Anterior cingulate cortex (tissue), 58 donors: ENCODE data around the gene KLF13.

Experiments used
- DNase-seq, 58 donors: peaks; one replicate each; lab custom pipeline; 2025; lab: John Stamatoyannopoulos, UW

The KLF13 gene

DNA sequence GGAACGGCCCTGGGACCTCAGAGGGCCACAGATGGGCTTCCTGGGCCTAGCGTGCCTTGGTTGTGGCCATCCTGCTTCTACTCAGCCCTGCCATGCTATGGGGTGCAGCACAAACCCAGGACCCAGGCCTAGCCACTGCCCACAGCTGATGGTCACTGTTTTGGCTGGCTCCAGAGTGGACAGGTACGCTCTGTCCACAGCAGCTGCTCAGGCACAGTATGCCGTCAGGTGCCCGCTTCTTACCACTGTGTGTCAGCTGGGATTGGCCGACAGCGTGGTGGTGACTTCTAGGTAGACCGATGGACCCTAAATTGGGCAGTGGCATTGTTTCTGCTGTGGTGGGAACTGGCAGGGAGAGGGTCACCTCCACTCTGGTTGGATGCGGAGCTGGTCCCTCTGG lies 47.3 kb downstream of the KLF13 start:
- DNase-seq: no peak

DNA sequence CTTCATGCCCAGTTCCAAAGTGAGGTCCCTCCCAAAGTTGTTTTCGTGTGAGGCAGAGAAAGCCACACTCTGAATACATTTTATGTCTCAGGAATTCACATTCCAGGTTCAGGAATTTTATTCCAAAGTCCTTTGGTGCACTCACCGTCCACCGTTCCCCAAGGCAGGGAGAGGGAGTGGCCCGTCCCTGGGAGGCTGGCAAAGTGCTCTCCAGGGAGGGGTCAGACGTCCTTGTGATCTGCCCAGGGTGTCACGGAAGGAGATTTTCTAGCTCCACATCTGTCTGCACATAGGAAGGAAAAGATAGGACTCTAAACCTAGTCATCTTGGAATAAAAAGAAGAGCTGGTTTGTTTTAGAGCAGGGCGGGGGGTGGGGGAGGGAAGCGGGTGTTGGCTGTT lies 47.9 kb downstream of the KLF13 start:
- DNase-seq: no peak

DNA sequence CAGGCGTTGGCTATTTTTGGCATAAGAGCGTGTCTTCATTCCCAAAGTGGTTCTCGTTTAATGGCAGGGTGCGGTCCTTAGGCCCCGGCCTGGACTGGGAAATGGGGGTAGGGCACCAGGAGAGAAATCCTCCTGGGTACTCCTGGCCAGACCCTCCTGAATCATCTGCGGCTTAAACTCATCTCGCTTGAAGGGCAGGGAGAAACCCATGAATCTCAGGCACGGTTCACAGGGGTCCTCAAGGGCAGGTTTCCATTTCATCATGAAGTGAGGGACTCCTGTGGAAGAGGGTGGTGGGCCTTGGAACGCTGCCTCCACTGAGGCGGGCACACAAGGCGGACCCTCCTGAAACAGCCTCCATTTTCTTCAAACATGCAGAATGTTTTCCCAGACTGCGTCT lies 48.4 kb downstream of the KLF13 start:
- no peak for DNase-seq

DNA sequence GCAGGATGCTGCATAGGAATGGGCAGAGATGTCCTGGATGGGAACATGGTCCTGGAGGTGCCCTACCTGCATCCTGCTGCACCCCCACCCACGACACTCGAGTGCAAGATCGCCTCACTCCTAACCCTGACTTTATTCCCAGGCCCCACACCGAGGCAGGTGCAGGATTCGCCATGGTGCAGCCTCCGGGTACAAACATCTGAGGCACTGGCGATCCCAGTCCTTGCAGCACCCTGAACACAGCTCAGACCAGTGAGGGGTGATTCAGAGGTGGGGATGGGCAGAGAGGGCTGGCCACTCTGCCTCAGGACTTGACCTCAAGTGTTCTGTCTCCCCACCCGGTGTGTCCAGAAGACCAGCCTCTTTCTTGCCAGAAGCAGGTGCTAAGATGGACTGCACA lies 49.1 kb downstream of the KLF13 start:
- DNase-seq: no peak

DNA sequence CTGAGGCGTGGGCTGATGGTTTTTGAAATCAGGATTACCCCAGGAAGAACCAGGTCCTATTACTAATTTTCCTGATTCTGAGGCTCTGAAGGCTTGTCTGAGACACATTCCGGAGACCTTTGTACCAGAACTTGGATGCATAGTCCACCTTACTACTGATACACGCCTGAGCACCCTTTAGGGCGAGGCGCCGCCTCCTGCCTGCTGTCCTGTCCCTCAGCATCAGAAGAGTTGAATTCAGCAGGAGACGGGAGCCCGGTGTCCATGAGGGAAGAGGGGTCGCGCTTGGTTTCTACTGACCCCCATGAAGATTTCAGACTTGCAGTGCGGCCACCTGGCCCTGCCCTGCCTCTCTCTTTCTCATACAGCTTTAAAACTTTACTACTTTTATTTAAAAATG lies 49.9 kb downstream of the KLF13 start:
- no peak for DNase-seq

DNA sequence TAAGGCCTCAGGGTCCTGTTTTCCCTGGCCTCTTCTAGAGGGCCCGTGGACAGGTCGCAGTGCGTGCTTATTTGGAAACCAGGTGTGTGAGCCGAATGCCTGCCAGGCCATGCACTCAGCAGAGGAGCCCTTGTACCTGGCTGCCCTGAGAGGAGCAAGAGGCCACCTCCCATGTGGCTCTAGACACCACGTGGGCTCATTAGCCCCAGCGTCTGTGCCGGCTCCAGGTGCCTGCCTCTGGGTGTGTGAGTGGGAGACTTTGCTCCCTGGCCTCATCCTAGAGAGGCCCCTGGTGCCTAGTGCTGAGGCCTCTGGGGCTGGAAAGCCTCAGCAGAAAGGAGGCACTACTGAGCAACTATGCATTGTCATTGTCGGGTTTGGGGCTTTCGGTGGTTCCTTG lies 50.4 kb downstream of the KLF13 start:
- no peak for DNase-seq

DNA sequence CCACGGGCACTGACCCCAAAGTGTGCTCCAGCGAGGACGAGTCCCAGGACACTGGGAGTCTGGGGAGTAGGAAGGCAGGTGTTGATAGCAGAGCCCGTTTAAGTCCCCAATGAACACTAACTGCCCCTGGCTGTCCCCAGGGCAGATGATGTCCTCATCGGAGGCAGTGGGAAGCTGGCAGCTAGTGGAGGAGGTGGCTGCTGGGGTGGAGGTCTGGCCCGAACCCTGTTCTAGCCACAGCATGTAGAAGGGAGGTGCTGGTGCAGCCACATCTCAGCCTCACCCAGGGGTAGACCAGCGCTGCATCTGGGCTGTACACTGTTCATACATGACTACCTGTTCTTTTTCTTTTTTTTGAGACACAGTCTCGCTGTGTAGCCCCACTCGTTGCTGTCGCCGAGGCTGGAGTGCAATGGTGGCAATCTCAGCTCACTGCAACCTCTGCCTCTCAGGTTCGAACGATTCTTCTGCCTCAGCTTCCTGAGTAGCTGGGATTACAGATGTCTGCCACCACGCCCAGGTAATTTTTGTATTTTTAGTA lies 51.8 kb downstream of the KLF13 start:
- no peak for DNase-seq

DNA sequence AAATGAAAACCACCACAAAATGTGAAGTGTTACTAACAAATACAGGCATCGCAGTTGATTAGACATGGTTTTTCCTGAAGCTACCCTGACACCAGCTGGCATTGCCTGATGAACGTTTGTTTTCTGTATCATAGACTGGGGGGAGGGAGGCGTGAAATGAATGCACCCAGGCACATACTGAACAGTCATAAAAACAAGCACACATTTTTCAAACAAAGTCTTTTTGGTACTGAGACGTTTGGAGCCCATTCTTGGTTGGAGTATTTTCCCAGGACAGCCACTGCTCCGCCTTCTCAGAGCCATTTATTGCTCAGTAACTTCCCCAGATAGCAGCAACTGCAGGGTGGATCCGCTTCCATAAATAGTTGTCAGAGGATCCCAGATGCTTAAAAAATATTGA lies 52.4 kb downstream of the KLF13 start:
- peak in 13 of 58 donors; percentile 5 to 63 (median 24) for DNase-seq

DNA sequence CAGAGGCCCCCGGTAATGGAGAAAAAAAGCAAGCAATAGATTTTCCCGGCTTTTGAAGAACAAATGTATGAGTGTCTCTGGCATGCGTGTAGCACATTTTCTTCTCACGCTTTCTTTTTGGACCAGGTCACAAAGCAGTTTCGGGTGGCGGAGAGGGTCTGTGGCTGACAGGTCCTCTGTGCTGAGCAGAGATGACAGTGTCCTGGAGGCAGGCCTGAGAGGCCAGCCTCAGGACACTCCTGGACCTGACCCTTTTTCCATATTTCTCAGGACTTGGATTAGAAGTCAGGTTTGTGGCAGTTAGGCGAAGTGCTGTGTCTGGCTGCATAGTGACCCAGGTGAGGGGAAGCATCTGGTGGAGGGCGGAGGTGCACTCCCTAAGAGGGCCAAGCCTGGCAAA lies 52.9 kb downstream of the KLF13 start:
- DNase-seq: no peak

DNA sequence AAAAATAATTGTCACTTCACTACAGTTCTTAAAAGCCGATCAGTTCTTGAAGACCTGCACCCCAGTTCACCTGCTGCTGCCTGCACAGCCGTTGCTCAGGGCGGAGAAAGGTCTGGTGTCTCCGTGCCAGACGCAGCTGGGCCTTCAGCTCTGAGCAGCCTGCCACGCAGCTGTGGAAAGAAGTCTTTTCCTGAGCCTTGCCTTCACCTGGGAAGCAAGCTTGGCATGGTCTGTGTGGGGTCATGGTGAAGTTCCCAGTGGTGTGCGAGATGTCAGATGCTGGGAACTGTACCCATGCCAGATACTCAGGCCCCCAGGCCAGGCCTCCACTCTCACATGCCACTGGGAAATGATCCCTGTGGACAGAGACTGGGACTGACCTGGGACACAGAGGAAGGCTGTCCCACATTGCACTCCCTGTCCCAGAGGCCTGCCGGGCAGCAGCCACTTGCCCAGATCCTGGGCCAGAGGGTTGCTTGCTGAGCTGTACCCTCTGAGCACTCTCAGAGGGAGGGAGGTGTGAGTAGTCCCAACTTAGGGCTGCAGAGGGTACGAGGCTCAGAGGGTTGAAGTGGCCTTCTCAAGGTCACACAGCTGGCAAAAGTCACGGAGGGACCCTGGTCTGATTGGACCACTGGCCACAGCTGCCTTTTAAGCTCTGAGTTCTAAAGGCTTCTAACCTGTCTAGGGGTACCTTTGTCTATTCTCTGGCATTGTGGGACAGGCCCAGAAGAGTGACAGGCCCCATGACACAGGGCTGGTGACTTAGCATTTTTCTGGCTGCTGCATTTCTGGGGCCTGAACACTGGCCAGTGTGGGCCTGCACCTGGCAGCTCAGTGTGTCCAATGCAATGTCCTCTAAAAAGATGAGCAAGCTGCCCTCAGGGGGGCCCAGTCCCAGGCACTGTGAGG lies 55.4 kb downstream of the KLF13 start:
- no peak for DNase-seq

DNA sequence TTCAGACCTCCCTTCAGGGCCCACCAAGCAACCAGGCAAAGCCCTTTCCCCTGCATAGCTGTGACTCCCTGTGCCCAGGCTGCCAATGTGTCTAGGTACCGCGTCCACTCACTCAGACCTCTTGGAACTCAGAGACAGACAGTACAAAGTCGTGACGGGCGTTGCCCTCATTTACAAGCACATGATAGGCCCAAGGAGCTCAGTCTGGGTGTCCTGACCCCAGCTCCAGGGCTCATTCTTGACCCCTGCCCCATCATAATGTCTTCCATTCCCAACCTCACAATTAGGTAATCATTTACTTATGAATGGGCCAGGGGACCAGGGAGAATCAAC lies 56.0 kb downstream of the KLF13 start:
- no peak for DNase-seq

DNA sequence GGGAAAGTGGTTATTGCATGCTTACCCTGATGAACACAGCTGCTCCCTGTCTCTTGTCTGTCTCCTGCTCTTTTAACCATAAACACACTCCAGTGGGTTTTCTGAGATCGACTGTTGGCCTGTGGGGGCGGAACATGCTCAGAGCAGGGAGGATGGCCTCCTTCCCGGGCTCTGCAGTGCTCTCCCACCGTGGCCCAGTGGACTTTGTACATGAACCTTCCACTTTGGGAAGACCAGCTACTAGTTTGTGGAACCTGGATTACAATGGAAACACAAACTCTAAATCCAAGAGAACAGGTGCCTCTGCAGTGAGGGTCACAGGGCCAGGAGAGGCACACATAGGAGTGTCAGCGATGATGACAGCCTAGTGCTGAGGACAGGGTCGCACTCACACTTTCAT lies 56.5 kb downstream of the KLF13 start:
- DNase-seq: no peak

DNA sequence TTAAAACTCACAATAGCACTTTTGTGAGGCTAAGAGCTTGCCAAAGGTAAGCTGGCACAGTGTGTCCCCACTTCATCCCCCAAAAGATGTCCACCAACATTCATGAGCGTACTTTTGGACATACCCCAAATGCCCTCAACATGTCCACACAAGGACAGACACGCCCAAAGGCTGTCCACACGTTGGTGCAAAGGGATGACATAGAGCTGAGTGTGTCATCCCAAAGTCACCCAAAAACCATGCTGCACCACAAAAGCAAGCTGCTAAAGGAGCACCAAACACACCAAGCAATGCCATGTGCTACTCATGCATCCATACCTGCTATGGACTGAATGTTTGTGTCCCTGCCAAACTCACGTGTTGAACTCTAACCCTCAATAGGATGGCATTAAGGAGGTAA lies 57.9 kb downstream of the KLF13 start:
- DNase-seq: no peak

DNA sequence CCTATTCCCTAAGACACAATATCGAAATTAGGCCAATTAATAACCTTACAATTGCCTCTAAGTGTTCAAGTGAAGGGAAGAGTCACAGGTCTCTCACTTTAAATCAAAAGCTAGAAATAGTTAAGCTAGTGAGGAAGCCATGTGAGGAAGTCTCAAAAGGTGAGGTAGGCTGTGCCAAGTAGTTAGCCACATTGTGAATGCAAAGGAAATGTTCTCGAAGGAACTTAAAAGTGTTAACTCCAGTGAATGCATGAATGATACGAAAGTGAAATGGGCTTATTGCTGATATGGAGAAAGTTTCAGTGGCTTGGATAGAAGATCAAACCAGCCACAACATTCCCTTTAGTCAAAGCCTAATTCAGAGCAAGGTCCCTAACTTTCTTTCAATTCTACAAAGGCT lies 59.1 kb downstream of the KLF13 start:
- DNase-seq: no peak

DNA sequence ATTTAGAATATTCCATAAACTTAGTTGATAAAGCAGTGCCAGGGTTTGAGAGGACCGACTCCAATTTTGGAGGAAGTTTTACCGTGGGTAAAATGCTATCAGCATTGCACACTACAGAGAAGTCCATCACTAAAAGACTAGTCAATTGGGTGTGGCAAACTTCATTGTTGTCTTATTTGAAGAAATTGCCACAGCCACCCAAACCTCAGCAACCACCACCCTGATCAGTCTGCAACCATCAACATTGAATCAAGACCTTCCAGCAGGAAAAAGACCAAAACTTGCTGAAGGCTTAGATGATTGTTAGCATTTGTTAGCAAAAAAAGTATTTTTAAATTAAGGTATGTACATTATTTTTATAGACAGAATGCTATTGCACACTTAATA lies 60.5 kb downstream of the KLF13 start:
- no peak for DNase-seq

DNA sequence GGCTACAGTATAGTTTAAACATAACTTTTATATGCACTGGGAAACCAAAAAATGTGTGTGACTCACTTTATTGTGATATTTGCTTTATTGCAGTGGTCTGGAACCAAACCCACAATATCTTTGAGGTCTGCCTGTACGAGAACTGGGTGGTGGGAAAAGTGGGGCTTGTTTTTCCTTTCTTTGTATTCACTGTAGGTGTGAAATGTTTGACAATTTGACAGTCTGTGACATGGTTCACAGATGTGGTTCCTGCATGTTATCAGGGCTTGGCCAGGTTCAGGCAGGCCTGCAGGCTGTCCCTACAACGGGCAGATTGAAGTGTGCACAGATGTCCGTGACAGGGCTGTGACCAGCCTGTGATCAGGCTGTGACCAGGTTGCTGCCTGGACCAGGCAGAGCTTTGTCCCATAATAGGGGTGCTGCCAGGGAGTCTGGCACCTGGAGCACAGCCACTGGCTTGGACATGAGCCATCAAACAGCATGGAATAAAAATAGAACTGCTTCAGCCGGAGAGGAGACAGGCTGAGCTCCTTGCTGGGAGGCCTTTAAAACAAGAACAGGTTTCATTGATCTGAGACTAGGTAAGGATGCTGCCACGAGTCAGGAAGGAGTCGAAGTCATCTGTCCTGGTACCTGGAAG lies 61.0 kb downstream of the KLF13 start:
- peak in 11 of 58 donors; percentile 12 to 49 (median 26) for DNase-seq

DNA sequence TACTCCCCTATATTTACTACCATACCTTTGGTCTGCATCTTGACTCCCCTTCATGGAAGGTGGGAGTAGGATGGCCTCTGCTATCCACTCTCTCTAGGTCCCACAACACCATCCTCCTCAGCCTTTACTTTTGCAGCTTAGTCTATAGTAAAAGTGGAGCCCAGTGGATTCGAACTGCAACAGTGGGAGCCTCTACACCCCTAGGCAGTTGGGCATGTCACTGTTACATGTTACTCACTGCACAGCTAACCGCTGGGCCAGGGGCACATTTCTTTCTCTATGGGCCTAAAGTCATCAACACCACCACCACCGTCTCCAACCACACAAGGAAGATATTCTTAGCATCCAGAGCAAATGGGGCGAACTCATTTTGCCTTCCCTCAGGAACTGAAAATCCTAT lies 62.9 kb downstream of the KLF13 start:
- DNase-seq: no peak

DNA sequence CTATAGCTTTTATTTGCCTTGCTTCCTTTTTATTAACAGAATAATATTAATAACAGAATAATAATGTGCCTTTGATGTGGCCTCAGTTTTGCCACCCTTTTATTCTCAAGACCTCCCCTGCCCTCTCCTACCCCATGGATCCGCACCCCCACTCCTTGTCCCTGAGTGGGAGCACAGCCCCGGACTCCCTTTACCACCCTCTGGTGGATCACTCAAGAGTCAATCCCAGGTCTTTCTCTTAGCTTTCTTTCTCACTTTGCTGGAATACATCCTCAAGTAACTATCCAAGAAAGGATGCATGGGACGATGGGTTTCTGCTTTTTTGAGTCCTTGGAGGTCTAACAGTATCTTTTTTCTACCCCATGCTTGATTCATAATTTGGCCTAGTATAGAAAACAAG lies 63.4 kb downstream of the KLF13 start:
- DNase-seq: no peak

DNA sequence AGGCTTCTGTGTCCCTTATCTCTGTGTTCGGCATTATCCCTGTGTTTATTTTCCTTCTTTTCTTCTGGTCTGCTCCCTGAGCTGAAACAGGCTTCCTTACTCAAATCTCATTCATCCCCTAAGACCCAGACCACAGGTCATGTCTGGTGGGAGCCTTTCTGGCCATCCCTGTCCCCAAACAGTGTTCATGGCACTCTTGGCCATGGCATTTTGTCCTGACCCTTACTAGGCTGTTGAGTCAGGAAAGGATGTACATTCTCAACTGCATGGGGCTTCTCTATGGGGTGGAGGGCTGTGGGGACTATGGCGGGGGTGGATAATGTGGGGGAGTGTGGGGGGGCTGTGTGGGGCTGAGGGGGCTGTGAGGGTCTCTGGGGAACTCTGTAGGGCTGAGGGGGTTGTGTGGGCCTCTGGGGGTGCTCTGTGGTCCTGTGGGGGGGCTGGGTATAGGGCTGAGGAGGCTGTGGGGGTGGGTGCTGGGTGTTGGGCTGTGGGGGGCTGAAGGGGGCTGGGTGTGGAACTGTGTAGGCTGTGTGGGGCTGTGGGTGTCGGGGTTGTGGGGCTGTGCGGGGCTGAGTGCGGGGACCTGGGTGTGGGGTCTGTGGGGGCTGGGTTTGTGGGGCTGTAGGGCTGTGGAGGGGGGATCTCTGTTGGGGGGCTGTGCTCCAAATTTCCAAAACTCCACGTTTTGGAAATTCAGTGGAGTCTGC lies 64.3 kb downstream of the KLF13 start:
- DNase-seq: no peak

DNA sequence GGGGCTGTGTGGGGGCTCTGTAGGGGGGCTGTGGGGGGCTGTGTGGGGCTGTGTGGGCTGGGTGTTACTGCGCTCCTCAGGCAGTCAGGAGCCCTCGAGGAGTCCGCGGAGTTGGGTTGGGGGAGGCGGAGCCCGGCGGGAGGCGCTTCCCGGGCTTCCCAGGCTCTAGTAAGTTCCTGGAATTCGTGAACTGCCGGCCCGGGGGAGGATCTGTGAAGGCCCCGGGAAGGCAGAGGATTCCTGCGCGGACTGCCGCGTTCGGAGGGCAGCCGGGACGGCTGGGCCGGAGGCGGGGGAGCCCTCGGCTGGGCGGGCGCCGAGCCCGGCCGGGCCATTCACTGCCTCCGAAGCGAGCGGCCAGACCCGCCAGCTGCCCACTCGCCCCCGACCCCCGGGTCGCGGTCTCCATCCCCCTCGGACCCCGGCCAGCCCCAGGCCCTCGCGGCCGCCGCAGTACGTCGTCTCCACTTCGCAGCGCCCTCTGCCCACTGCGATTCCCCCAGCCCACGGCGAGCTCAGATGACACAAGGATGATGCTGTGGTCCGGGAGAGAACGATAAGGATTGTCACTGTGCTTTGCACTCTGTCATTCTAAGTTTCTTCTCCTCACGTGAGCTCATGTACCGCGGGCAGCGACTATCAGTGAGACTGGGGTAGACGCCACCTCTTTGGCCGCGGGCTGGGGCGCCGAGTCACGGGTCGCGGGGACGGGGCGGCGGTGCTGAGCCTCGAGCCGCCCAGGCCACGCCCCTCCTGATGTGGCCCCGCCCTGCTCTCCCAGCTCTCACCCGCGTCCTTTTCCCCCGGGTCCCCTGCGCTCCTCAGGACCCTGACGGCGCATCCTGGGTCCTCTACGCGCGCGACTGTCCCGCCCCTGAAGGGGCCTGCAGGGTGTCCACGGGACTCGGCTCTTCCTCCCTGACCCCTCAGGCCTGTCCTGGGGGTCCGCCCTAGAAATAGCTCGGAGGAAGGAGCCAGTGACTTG lies 65.3 kb downstream of the KLF13 start:
- peak in 30 of 58 donors; percentile 16 to 64 (median 39) for DNase-seq
